ENCODE results near the gene CACNA2D2.
A peak's percentile ranks its signal among the peaks of the same experiment; 100 is the strongest.

Gene CACNA2D2

GRCh38 chr3:50365080-50365841, 138.2 kb downstream of the CACNA2D2 start:
- DNase-seq (ENCODE audit: low spot score): peak; percentile 96
- TF ChIP-seq, protein P1, sequence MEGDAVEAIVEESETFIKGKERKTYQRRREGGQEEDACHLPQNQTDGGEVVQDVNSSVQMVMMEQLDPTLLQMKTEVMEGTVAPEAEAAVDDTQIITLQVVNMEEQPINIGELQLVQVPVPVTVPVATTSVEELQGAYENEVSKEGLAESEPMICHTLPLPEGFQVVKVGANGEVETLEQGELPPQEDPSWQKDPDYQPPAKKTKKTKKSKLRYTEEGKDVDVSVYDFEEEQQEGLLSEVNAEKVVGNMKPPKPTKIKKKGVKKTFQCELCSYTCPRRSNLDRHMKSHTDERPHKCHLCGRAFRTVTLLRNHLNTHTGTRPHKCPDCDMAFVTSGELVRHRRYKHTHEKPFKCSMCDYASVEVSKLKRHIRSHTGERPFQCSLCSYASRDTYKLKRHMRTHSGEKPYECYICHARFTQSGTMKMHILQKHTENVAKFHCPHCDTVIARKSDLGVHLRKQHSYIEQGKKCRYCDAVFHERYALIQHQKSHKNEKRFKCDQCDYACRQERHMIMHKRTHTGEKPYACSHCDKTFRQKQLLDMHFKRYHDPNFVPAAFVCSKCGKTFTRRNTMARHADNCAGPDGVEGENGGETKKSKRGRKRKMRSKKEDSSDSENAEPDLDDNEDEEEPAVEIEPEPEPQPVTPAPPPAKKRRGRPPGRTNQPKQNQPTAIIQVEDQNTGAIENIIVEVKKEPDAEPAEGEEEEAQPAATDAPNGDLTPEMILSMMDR (IDR thresholded peaks at IDR 0.05; ENCODE audit: extremely low read depth, insufficient read depth, missing control alignments): peak; percentile 13
- in situ Hi-C loops (cut with MboI; ENCODE audit: low pct_unique_long_range_greater_than_20kb, low sequenced_read_pairs, unreplicated experiment): no loop called here

- in situ Hi-C loops (cut with MboI; ENCODE audit: low pct_unique_long_range_greater_than_20kb, low sequenced_read_pairs, unreplicated experiment): no loop called here
- TF ChIP-seq, protein P1 (IDR thresholded peaks at IDR 0.05; ENCODE audit: extremely low read depth, insufficient read depth, missing control alignments): no peak
- no peak for DNase-seq (ENCODE audit: low spot score)
Measured at GRCh38 chr3:50364573-50365079, 138.8 kb downstream of the CACNA2D2 start.

DNA sequence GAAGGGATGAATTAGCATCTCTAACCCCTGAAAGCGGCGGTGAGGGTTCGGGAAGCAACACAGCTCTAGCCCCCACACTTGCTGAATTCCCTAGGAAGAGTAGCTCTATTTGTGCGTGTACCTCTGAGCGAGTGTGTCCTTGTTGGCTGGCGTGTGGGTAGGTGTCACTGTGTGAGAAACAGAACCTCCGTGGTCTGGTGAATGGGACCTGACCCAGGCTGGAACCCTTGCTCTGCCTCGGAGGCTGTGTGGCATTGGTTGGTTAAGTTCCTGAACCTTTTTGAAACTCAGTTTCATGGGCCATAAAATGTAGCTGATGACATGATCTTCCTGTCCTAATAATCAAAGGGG, 143.7 kb downstream of the CACNA2D2 start:
- in situ Hi-C loops (cut with MboI; ENCODE audit: low pct_unique_long_range_greater_than_20kb, low sequenced_read_pairs, unreplicated experiment): no loop called here
- DNase-seq (ENCODE audit: low spot score): no peak
- TF ChIP-seq, protein P1 (IDR thresholded peaks at IDR 0.05; ENCODE audit: extremely low read depth, insufficient read depth, missing control alignments): no peak

GRCh38 chr3:50358911-50359759, 144.3 kb downstream of the CACNA2D2 start, which contains the start of gene TMEM115:
Gene TMEM115 (minus strand): TSS chr3:50359521. CDS start chr3:50359063, 458 bp downstream.
- in situ Hi-C loops (cut with MboI; ENCODE audit: low pct_unique_long_range_greater_than_20kb, low sequenced_read_pairs, unreplicated experiment): no loop called here

DNA sequence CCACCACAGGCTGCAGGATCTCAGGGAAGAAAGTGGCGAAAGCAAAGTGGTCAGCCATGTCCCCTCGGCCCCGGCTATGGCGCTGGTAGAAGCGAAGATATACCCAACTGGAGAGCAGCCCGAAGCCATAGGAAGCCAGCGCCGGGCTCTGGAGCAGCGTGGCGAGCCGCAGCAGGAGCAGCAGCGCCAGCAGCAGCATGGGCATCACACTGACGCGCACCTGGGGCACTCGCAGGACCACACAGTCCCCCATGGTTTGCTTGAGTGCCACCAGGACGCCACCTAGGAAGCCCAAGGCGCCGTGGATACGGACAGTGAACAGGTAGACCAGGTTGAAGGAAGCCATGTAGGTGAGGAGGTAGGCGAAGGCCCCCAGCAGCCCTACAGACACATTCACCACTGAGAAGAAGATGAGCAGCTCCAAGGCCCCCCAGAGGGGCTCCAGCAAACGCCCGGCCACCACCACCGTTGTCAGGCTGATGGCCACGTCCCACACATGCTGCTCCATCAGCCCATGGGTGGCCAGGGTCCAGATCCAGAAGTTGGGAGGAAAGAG, 145.0 kb downstream of the CACNA2D2 start:
- TF ChIP-seq, protein P1 (IDR thresholded peaks at IDR 0.05; ENCODE audit: extremely low read depth, insufficient read depth, missing control alignments): no peak
- in situ Hi-C loops (cut with MboI; ENCODE audit: low pct_unique_long_range_greater_than_20kb, low sequenced_read_pairs, unreplicated experiment): no loop called here
- DNase-seq (ENCODE audit: low spot score): no peak

More at GRCh38 chr3:50358911-50359759, 144.3 kb downstream of the CACNA2D2 start, which contains the start of gene TMEM115:
- TF ChIP-seq, protein P1 (IDR thresholded peaks at IDR 0.05; ENCODE audit: extremely low read depth, insufficient read depth, missing control alignments): no peak
- peak; percentile 98 for DNase-seq (ENCODE audit: low spot score)

GRCh38 chr3:50357481-50357880, 146.0 kb downstream of the CACNA2D2 start:
- in situ Hi-C loops (cut with MboI; ENCODE audit: low pct_unique_long_range_greater_than_20kb, low sequenced_read_pairs, unreplicated experiment): no loop called here
- TF ChIP-seq, protein P1 (IDR thresholded peaks at IDR 0.05; ENCODE audit: extremely low read depth, insufficient read depth, missing control alignments): no peak
- no peak for DNase-seq (ENCODE audit: low spot score)
